Activated CD4-positive, alpha-beta T cell treated with anti-CD3 and anti-CD28 coated beads for 48 hours (primary cell): ENCODE measurements around the gene MRS2.

Experiments
- DNase-seq: peaks from one replicate; pipeline ENCODE4 v3.0.0-alpha.2; 2020

The MRS2 gene

GRCh38 chr6:24432611-24433010 is 29.9 kb downstream of the MRS2 start:
- no peak for DNase-seq

- no peak for DNase-seq
Measured at GRCh38 chr6:24436979-24437378, 34.2 kb downstream of the MRS2 start.

GRCh38 chr6:24439858-24440539 is 37.3 kb downstream of the MRS2 start:
- DNase-seq, result no peak

GRCh38 chr6:24440897-24441598 is 38.3 kb downstream of the MRS2 start:
- DNase-seq, result no peak

GRCh38 chr6:24441599-24441904 is 38.8 kb downstream of the MRS2 start:
- DNase-seq, result no peak

GRCh38 chr6:24444588-24444987 is 41.9 kb downstream of the MRS2 start:
- DNase-seq, result no peak

- DNase-seq, result no peak
Measured at GRCh38 chr6:24445704-24446103, 43.0 kb downstream of the MRS2 start.

- no peak for DNase-seq
Measured at GRCh38 chr6:24446670-24447069, 43.9 kb downstream of the MRS2 start.

- no peak for DNase-seq
Measured at GRCh38 chr6:24448396-24448795, 45.7 kb downstream of the MRS2 start.

GRCh38 chr6:24448828-24449525 is 46.2 kb downstream of the MRS2 start:
- DNase-seq, result no peak

GRCh38 chr6:24451581-24452388 is 49.0 kb downstream of the MRS2 start:
- DNase-seq, result no peak

- DNase-seq, result no peak
Measured at GRCh38 chr6:24453921-24454320, 51.2 kb downstream of the MRS2 start.

GRCh38 chr6:24454452-24454851 is 51.7 kb downstream of the MRS2 start:
- no peak for DNase-seq

- DNase-seq, result no peak
Measured at GRCh38 chr6:24455061-24455460, 52.3 kb downstream of the MRS2 start.

- no peak for DNase-seq
Measured at GRCh38 chr6:24458134-24458533, 55.4 kb downstream of the MRS2 start.

GRCh38 chr6:24458941-24459340 is 56.2 kb downstream of the MRS2 start:
- no peak for DNase-seq

- DNase-seq, result no peak
Measured at GRCh38 chr6:24460966-24461365, 58.2 kb downstream of the MRS2 start.

- DNase-seq, result no peak
Measured at GRCh38 chr6:24464253-24465038, 61.7 kb downstream of the MRS2 start.

- DNase-seq, result no peak
Measured at GRCh38 chr6:24469811-24470210, 67.1 kb downstream of the MRS2 start.

GRCh38 chr6:24472181-24472580 is 69.4 kb downstream of the MRS2 start:
- no peak for DNase-seq
